ENCODE measurements around the gene ACTN3.

- no peak for TF ChIP-seq CTCF (conservative IDR thresholded peaks at IDR 0.05; ENCODE audit: low read length)
- TF ChIP-seq EZH2phosphoT487 (IDR thresholded peaks at IDR 0.05; ENCODE audit: borderline replicate concordance, low read depth, low read length) = no peak
Observed at GRCh38 chr11:66546966-66547661, 411 bp downstream of the ACTN3 start.
